ENCODE measurements around the gene TMEM8B.

DNA sequence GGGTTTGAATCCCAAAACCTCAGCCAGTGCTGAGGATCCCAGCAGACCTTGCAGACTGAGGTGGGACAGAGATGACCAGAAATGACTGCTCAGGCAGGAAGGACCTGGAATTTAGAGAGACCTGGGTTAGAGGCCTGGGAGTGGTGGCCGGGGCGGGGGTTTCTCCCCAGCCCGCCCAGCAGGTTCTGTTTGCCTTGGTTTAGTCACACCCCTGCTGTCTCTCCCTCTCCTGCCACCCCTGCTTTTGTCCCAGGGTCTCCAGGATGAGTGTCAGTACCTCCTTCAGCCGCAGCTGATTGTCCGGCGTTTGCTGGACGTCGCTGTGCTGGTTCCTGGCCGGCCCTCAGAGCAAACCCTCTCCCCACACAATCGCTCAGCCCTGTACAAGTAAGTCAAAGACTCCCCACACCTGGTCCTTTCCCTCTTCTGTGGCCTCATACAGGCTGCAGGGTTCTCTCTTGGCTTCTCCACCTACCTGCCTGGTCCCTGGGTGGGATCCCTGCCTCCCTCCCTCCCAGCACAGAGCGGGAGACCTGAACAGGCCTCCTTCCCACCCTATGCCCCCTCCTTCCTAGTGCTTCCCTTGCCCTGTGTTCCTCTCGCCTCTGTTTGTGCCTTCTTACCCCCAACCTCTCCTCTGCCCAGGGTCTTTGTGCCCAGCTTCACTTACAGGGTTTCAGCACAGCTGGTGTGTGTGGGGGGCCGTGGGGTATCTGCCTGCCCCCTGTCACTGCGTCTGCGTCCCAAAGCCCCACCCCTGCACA lies 12.0 kb downstream of the TMEM8B start:
- no peak for TF ChIP-seq CTCF (optimal IDR thresholded peaks at IDR 0.05 in 1 of 3, IDR thresholded peaks at IDR 0.05 in 1 of 3, conservative IDR thresholded peaks at IDR 0.05 in 1 of 3; ENCODE audit: extremely low read depth in 1 of 3, insufficient read depth in 2 of 3, low read length in 3 of 3)
- TF ChIP-seq EZH2 (IDR thresholded peaks at IDR 0.05; ENCODE audit: low read length) = no peak
